Heart left ventricle (tissue), 16 donors: ENCODE results near the gene SLC40A1. TPM values are rescaled to one million over a fixed set of nuclear protein-coding genes. Genes with fewer than 3 reads are reported as not detected.

ENCODE experiments used
- ATAC-seq, 4 donors: fragments of 200-7000 bp; cut with Tn5 transposase; one replicate each; pipeline ENCODE4 v1.9.1; 2020 to 2022; ENCODE audit warnings: moderate library complexity in 4 of 4, mild to moderate bottlenecking in 3 of 4, moderate number of reproducible peaks in 1 of 4
- DNase-seq, 5 donors: peaks; one replicate each; pipeline ENCODE4 v3.0.0-alpha.2; 2020
- H3K27ac ChIP-seq, 12 donors: fragments of 200-600 bp; sonication (generic) in 4 of 12; one replicate each; pipeline versions ENCODE4 v1.5.0 to v1.8.0; 2016 to 2022; ENCODE audit warnings: mild to moderate bottlenecking in 2 of 12
- H3K27me3 ChIP-seq, 9 donors: fragments of 200-600 bp; sonication (generic) in 2 of 9; one replicate each; pipeline versions ENCODE4 v1.5.1 to v1.8.0; 2016 to 2022; ENCODE audit warnings: mild to moderate bottlenecking in 3 of 9
- H3K36me3 ChIP-seq, 9 donors: fragments of 200-600 bp; sonication (generic) in 2 of 9; one replicate each; pipeline versions ENCODE4 v1.5.0 to v1.8.0; 2018 to 2022; ENCODE audit warnings: mild to moderate bottlenecking in 2 of 9
- H3K4me1 ChIP-seq, 12 donors: fragments of 200-600 bp; sonication (generic) in 4 of 12; one replicate each; pipeline versions ENCODE4 v1.5.0 to v1.8.0; 2016 to 2022; ENCODE audit warnings: mild to moderate bottlenecking in 3 of 12
- H3K4me3 ChIP-seq, 12 donors: fragments of 200-600 bp; sonication (generic) in 4 of 12; one replicate each; pipeline versions ENCODE4 v1.5.0 to v1.8.0; 2017 to 2022; ENCODE audit warnings: mild to moderate bottlenecking in 9 of 12, moderate library complexity in 4 of 12
- H3K9me3 ChIP-seq, 12 donors: fragments of 200-600 bp; sonication (generic) in 4 of 12; one replicate each; pipeline versions ENCODE4 v1.5.0 to v1.8.0; 2016 to 2022; ENCODE audit warnings: mild to moderate bottlenecking in 1 of 12
- POLR2A ChIP-seq, 2 donors: fragments of 450-650 bp; IDR thresholded peaks; one replicate each; pipeline ENCODE4 v1.6.1; 2017; ENCODE audit warnings: antibody characterized with exemption in 2 of 2, mild to moderate bottlenecking in 2 of 2, moderate library complexity in 2 of 2
- WGBS, 4 donors: extraction: QIAGEN DNeasy Blood & Tissue Kit in 2 of 4; methylation state at CpG; one replicate each; pipeline versions ENCODE4 v1.1.5 to v1.1.7; 2013 to 2018; 5-methylcytosine and 5-hydroxymethylcytosine counted together
- intact Hi-C, 10 donors: fragments of 100-400 bp; cut with DNase I; formaldehyde crosslinking; loops; one replicate each; pipeline versions ENCODE4 v1.11.1 to v1.14.2; 2022
- polyA plus RNA-seq, 2 donors: library from polyadenylated mRNA; stranded (reverse); fragments of 200-250 nt; gene quantifications; one replicate each; pipeline ENCODE4 v1.2.3, GENCODE V29; 2013
- total RNA-seq, 9 donors: library from RNA; depleted of rRNA in 2 of 9; stranded (reverse); fragments of >200 nt in 2 of 9; fragmentation: NEBNext Ultra II Directional in 3 of 9; extraction: Animal tissue kit (Norgen Biotek cat#: 25700) in 3 of 9; gene quantifications; one replicate each; pipeline versions ENCODE4 v1.1.0 to v1.2.4, GENCODE V29; 2016 to 2023
- TF ChIP-seq, protein P1 (sequence below), 12 donors: fragments of 200-600 bp; sonication (generic) in 4 of 12; IDR thresholded peaks; one replicate each; pipeline versions ENCODE4 v1.5.0 to v1.8.0; 2018 to 2022; ENCODE audit warnings: antibody characterized with exemption in 12 of 12, mild to moderate bottlenecking in 5 of 12
- donor health status: ischemic (EF 13 %, LVEDD 7.1; RV severe dilation, severe dysfunction).
- donor health status: healthy with polysubstance abuse.
- donor health status: DM: no; HTN: yes; CAD: no.
- donor health status: DM: no; HTN: no; CAD: no.
- donor health status: ischemic (EF 25% LVEDD 6.9; RV normal size, moderate dysfunction).
- donor health status: ischemic (EF 25% LVEDD 5.7; RV mildly dilated, moderate dysfunction).
- donor health status: healthy.
- donor health status: DM: yes; HTN: yes; CAD: no.
- donor health status: ischemic (EF 35%, LVEDD 5.7; RV mildly dilated, moderate dysfunction).
- donor health status: nonischemic (EF 11% LVEDD 7.7; RV severe dilation, severe dysfunction).
- donor health status: DM: yes; HTN: yes; CAD: no.
- donor health status: PGD.
- donor health status: ischemic (EF 29% LVEDD 5.4; RV normal size, mild dysfunction).
- donor health status: nonischemic (EF 23%, LVEDD 6.1; RV moderate dilation, normal function).

Gene SLC40A1
- total and polyA plus RNA-seq, 11 donors = 10.2 to 109 (median 40.5) TPM

DNA sequence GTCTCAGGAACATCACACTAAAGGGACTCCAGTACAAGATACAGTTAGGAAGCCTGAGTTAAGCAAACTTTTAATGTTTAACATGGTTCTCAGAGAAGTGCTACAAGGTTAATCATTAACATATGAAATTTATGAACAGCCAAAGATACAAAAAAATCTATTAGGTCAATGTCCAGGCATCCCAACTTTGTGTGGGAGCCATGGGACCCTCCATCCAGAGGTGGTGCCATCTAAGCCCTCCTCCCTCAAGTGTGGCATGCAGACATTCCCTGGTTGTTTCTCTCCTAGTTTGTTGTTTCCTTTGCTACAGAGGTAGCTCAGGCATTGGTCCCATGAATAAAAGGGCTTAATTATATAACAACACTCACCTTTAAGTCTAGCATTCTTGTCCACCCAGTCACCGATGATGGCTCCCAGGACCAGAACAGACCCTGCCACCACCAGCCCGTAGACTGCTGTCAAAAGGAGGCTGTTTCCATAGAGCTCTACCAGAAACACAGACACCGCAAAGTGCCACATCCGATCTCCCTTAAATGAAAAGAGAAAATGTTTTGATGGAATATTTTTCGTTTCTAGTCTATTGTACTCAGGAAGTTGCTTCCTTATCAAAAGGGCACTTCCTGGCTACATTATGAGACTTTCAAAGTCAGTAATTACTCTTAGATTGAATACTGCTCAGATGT is 5.7 kb downstream of the SLC40A1 start:
- peak overlapping the region in 8 of 12 donors; percentile 4 to 89 (median 68) for H3K4me3 ChIP-seq
- ATAC-seq (peak in 3 of 4 donors; percentile 43 to 54 (median 53)), DNase-seq (no peak)
- H3K27me3 ChIP-seq = no peaks in the 10 kb centered on the region
- H3K27ac ChIP-seq = peak overlapping the region; percentile 13 to 67 (median 57)
- intact Hi-C loops = loop anchor here in 4 of 10 donors (5.0 to 10.0 kb wide), 4 partner anchors 100 to 133 kb away; partner anchors contain the start of gene WDR75 (in 1 of the 4)
- TF ChIP-seq POLR2A (IDR thresholded peaks at IDR 0.05) = no peak
- TF ChIP-seq, protein P1, sequence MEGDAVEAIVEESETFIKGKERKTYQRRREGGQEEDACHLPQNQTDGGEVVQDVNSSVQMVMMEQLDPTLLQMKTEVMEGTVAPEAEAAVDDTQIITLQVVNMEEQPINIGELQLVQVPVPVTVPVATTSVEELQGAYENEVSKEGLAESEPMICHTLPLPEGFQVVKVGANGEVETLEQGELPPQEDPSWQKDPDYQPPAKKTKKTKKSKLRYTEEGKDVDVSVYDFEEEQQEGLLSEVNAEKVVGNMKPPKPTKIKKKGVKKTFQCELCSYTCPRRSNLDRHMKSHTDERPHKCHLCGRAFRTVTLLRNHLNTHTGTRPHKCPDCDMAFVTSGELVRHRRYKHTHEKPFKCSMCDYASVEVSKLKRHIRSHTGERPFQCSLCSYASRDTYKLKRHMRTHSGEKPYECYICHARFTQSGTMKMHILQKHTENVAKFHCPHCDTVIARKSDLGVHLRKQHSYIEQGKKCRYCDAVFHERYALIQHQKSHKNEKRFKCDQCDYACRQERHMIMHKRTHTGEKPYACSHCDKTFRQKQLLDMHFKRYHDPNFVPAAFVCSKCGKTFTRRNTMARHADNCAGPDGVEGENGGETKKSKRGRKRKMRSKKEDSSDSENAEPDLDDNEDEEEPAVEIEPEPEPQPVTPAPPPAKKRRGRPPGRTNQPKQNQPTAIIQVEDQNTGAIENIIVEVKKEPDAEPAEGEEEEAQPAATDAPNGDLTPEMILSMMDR (IDR thresholded peaks at IDR 0.05) = no peak
- 52 to 75% (median 61%) methylated on average over 5 of the region's 5 CpGs for WGBS, 4 donors
- peaks cover 0 to 75% (median 63%) of the 10 kb centered on the region in 9 donors for H3K36me3 ChIP-seq
- H3K4me1 ChIP-seq = peaks cover 4 to 93% (median 56%) of the 10 kb centered on the region in 12 donors
- no peaks in the 10 kb centered on the region for H3K9me3 ChIP-seq

DNA sequence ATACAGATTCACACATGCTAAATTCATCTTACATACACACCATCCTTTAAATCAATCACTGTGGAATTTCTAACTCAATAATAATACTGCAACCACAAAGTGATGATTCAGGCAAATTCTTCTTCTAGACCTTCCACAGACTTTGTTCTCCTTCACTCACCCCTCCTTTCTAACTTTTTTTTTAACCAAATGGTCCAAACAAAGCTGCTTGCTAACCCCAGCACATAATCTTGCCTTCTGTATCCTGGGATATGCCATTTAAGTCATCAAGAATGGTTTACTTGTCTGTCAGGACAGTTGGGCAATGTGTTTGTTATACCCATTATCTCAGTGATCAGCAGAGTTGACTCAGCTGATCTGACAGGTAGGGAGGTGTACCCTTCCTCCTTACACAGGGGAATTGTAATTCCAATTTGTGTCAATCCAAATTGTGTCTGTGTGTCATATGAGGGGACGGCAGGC is 10.0 kb downstream of the SLC40A1 start:
- H3K27me3 ChIP-seq = no peaks in the 10 kb centered on the region
- peaks cover 3 to 86% (median 37%) of the 10 kb centered on the region in 12 donors for H3K4me1 ChIP-seq
- H3K4me3 ChIP-seq = no peak overlapping the region
- peaks cover 0 to 99% (median 78%) of the 10 kb centered on the region in 9 donors for H3K36me3 ChIP-seq
- DNase-seq (no peak), ATAC-seq (no peak)
- WGBS, 4 donors = 78 to 88% (median 81%) methylated on average over 1 of the region's 1 CpG
- no peaks in the 10 kb centered on the region for H3K9me3 ChIP-seq
- intact Hi-C loops = loop anchor here in 2 of 10 donors (10.0 kb wide), 2 partner anchors 96 to 106 kb away; no protein-coding TSS in a partner anchor
- peak overlapping the region in 2 of 12 donors; percentile 10 to 12 for H3K27ac ChIP-seq
- TF ChIP-seq, protein P1 (IDR thresholded peaks at IDR 0.05) = no peak
- no peak for TF ChIP-seq POLR2A (IDR thresholded peaks at IDR 0.05)

DNA sequence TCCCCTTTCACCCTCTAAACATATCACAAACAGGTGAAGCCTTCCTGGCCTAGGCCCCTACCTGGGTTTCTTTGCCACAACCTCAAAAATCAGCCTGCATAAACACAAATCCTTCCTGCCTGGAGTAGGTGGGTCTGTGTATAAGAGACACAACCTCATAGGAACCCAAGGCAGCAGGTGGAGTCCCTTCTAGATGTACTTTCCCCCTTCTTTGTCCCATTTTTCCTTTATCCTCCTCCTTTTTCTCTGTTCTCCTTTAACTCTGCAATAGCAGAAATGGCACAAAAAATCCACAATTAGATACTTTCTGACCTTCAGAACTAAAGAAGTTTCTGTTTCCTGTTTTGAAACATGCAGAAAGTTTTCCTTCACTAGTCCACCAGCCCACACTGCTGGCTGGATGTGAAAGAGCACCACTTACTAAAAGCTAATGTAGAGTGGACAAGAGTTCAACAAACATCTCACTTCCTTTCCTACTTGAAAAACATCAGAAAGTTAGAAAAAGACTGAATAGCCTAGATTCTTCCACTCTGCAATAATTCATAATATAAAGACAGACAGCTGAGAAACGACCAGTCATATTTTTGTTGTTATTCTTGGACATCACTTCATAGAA is 11.2 kb downstream of the SLC40A1 start:
- Histone ChIP-seq H3K9me3 (no peaks in the 10 kb centered on the region), H3K36me3 (peaks cover 0 to 100% (median 78%) of the 10 kb centered on the region in 9 donors), H3K27ac (peak overlapping the region in 10 of 12 donors; percentile 19 to 65 (median 46)), H3K27me3 (no peaks in the 10 kb centered on the region), H3K4me1 (peaks cover 3 to 80% (median 29%) of the 10 kb centered on the region in 12 donors), H3K4me3 (no peak overlapping the region)
- intact Hi-C loops = loop anchor here in 2 of 10 donors (5.0 kb wide), 2 partner anchors 47 to 102 kb away; no protein-coding TSS in a partner anchor
- 22 to 35% (median 26%) methylated on average over 1 of the region's 1 CpG for WGBS, 4 donors
- DNase-seq (peak in 1 of 5 donors; percentile 39), ATAC-seq (peak in 2 of 4 donors; percentile 59 to 72)
- TF ChIP-seq, protein P1 (IDR thresholded peaks at IDR 0.05) = peak in 5 of 12 donors; percentile 17 to 44 (median 26)
- TF ChIP-seq POLR2A (IDR thresholded peaks at IDR 0.05) = no peak

DNA sequence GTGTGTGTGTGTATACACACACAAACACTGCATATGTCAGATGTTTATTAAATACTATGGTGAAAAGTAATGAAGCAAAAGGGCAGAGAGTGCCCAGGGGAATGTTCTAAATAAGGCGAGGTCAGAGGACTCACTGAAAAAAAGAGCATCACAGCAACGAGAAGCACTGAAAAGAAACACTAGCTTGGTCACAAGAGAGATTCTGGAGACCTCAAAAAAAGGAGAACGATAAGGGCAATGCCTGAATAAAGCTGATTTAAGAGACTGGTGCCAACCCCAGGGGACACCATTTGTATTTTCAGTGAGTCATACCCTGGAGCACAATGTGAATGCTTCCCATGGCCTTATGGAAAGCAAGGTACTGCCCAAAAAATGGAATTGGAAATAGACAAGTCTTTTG is 14.5 kb downstream of the SLC40A1 start:
- intact Hi-C loops = loop anchor here in 2 of 10 donors (5.0 kb wide), 2 partner anchors 44 to 99 kb away; no protein-coding TSS in a partner anchor
- Histone ChIP-seq H3K4me3 (no peak overlapping the region), H3K36me3 (peaks cover 0 to 100% (median 69%) of the 10 kb centered on the region in 9 donors), H3K9me3 (no peaks in the 10 kb centered on the region), H3K27me3 (no peaks in the 10 kb centered on the region), H3K4me1 (peaks cover 3 to 84% (median 46%) of the 10 kb centered on the region in 12 donors), H3K27ac (peak overlapping the region in 11 of 12 donors; percentile 1 to 54 (median 29))
- TF ChIP-seq, protein P1 (IDR thresholded peaks at IDR 0.05) = no peak
- TF ChIP-seq POLR2A (IDR thresholded peaks at IDR 0.05) = no peak
- ATAC-seq (peak in 3 of 4 donors; percentile 47 to 69 (median 62)), DNase-seq (no peak)
- 51 to 76% (median 61%) methylated on average over 3 of the region's 3 CpGs for WGBS, 4 donors
